B cell (primary cell): ENCODE measurements around the gene RREB1.

Experiments used
- CTCF ChIP-seq: fragments of 200-600 bp; IDR thresholded peaks from one replicate; pipeline ENCODE4 v1.8.0; 2022; ENCODE audit warnings: antibody characterized with exemption, mild to moderate bottlenecking
- EZH2 ChIP-seq: IDR thresholded peaks from 2 replicates; pipeline ENCODE4 v1.6.1; 2012; ENCODE audit warnings: borderline replicate concordance, low read depth, mild to moderate bottlenecking, moderate library complexity, low read length; ENCODE audit not compliant: insufficient read depth, poor library complexity, severe bottlenecking

GRCh38 chr6:7241709-7242645, 134.2 kb downstream of the RREB1 start:
- TF ChIP-seq CTCF (no peak), EZH2 (no peak)
